D721Med (cell line): ENCODE results near the gene ANKRD1.
"Not testable (repeated sequence)": the region's sequence is repeated elsewhere in the genome, so short reads cannot be mapped to it uniquely, and the experiment has no call there.

Experiments used
- DNase-seq: peaks from one replicate; pipeline ENCODE4 v3.0.0; 2011; ENCODE audit warnings: low spot score; ENCODE audit not compliant: insufficient read length
- FAIRE-seq: peaks from 2 replicates; lab custom pipeline; 2011; peaks lifted over from hg19 to GRCh38; lab: Jason Lieb, UNC
- CTCF ChIP-seq: IDR thresholded peaks from 2 replicates; pipeline ENCODE4 v1.5.1; 2012; ENCODE audit warnings: mild to moderate bottlenecking, control low read depth; ENCODE audit not compliant: insufficient read depth; ENCODE audit errors: missing control alignments

ANKRD1 gene

GRCh38 chr10:90888387-90888786 is 32.5 kb downstream of the ANKRD1 start:
- no peak for DNase-seq
- FAIRE-seq: no peak
- TF ChIP-seq CTCF: no peak

- no peak for FAIRE-seq
These were observed 33.3 kb downstream of the ANKRD1 start for GRCh38 chr10:90887555-90887954.

DNA sequence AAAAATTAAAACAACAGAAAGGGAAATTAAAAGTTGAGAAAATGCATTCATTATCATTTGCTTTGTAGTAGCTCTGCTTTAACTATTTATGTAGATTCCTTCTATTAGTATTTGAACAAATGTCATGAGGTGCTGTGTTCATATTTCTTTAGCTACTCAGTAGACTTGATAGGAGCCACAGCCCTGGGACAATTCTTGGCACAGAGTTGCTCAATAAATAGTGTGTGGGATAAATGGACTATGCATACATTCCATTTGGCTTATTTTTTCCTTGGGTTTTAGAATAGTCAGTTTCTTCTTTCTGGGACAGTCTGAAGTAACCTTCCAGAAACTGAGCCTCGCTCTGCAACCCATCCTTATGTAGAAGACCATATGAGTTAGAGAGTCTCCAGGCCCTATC is 35.7 kb downstream of the ANKRD1 start:
- no peak for TF ChIP-seq CTCF
- no peak for FAIRE-seq

More at GRCh38 chr10:90887555-90887954, 33.3 kb downstream of the ANKRD1 start:
- TF ChIP-seq CTCF: no peak
- DNase-seq: no peak

GRCh38 chr10:90884431-90884830 is 36.5 kb downstream of the ANKRD1 start:
- FAIRE-seq (no peak), DNase-seq (no peak)
- no peak for TF ChIP-seq CTCF

More for the DNA sequence above, 35.7 kb downstream of the ANKRD1 start:
- DNase-seq: no peak

DNA sequence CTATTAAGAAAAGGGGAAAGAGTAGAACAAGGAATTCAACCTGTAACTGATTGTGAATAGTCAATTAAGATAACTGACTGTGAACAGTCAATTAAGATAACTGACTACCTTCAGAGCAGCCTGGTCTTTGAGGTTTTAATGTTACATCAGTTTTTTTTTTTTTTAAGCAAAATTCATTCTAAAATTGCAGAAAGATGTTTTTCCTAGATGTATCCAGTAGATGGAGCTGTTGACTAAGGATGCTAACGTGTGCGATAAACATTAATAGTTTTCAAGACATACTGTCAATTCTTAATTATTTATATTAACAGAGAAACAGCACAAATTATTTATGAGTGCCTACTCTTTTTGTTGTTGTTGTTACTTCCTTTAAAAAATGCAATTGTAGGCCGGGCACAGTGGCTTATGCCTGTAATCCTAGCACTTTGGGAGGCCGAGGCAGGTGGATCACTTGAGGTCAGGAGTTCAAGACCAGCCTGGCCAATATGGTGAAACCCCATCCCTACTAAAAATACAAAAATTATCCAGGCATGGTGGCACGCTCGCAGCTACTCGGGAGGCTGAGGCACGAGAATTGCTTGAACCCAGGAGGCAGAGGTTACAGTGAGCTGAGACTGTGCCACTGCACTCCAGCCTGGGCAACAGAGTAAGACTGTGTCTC is 40.7 kb downstream of the ANKRD1 start:
- DNase-seq, FAIRE-seq: not testable (repeated sequence)
- peak; percentile 64 for TF ChIP-seq CTCF

DNA sequence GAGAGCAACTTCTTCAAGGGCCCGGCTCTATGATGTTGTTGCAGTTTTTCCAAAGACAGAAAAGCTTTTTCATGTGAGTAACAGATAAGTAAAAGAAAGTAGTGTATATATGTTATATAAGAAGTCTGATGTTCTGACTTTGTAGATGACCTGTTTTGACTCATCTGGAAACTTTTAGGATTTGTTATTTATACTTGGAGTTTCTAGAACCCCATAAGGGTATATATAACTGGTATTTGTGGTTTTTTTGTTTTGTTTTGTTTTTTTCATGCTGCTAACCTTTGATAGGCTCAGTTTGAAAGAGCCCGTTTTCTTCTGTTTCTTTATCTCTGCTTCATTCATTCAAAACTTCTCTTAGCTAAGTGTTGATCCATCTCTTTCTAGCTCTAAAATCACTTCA is 41.8 kb downstream of the ANKRD1 start:
- DNase-seq (no peak), FAIRE-seq (no peak)
- TF ChIP-seq CTCF: no peak

DNA sequence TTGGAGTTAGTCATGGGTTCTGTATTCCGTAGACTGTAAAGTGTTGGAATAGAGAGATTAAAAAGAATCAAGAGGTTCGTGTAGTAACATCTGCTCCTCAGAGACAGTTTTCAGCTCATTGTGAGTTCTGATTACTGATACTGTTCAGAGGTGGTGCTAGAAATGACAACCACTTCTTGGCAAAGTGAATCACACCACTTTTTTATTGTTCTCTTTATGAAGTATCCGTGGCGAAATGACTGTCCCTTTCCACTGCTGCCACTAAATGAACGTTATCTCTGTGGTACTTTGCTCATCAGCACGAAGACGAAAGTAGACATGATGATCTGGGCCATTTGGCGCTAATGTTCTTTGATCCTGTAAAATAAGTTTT is 48.3 kb downstream of the ANKRD1 start:
- FAIRE-seq (no peak), DNase-seq (no peak)
- TF ChIP-seq CTCF: no peak
